Peyer's patch (tissue), 4 donors: ENCODE measurements around the gene FUS. TPM values are rescaled to one million over a fixed set of nuclear protein-coding genes. Genes with fewer than 3 reads are reported as not detected.

Experiments used
- DNase-seq, 3 donors: peaks; one replicate each; pipeline ENCODE4 v3.0.0-alpha.2; 2017 to 2019
- H3K27ac ChIP-seq, 4 donors: fragments of 200-600 bp; sonication (generic); one replicate each; pipeline ENCODE4 v1.5.1; 2016 to 2019
- H3K27me3 ChIP-seq, 2 donors: fragments of 200-600 bp; sonication (generic); one replicate each; pipeline ENCODE4 v1.5.1; 2019
- H3K36me3 ChIP-seq, 3 donors: fragments of 200-600 bp; sonication (generic); one replicate each; pipeline ENCODE4 v1.5.1; 2016 to 2019
- H3K4me1 ChIP-seq, 4 donors: fragments of 200-600 bp; sonication (generic); one replicate each; pipeline ENCODE4 v1.5.1; 2016 to 2019
- H3K4me3 ChIP-seq, 4 donors: fragments of 200-600 bp; sonication (generic); 1 replicate in 3 of 4; 2 replicates in 1 of 4; pipeline ENCODE4 v1.5.1; 2016 to 2019; ENCODE audit warnings: mild to moderate bottlenecking in 1 of 4
- H3K9me3 ChIP-seq, 4 donors: fragments of 200-600 bp; sonication (generic); one replicate each; pipeline ENCODE4 v1.5.1; 2016 to 2019; ENCODE audit warnings: mild to moderate bottlenecking in 1 of 4
- POLR2A ChIP-seq, 2 donors: fragments of 450-650 bp; IDR thresholded peaks; one replicate each; pipeline ENCODE4 v1.5.1; 2017; ENCODE audit warnings: antibody characterized with exemption in 2 of 2, mild to moderate bottlenecking in 2 of 2, moderate library complexity in 2 of 2
- total RNA-seq, 4 donors: library from RNA; depleted of rRNA; stranded (reverse); fragments of >200 nt; gene quantifications; one replicate each; pipeline ENCODE4 v1.1.0, GENCODE V29; 2016
- TF ChIP-seq, protein P1 (sequence below), 6 experiments: fragments of 450-650 bp in 4 of 6; fragments of 200-600 bp in 2 of 6; sonication (generic) in 1 of 6; IDR thresholded peaks; one replicate each; pipeline ENCODE4 v1.5.1; 2017 to 2019; ENCODE audit warnings: antibody characterized with exemption in 6 of 6, mild to moderate bottlenecking in 3 of 6, moderate library complexity in 1 of 6

FUS gene
- total RNA-seq, 4 donors from 2014 or later, result 69.7 to 173 (median 121) TPM

DNA sequence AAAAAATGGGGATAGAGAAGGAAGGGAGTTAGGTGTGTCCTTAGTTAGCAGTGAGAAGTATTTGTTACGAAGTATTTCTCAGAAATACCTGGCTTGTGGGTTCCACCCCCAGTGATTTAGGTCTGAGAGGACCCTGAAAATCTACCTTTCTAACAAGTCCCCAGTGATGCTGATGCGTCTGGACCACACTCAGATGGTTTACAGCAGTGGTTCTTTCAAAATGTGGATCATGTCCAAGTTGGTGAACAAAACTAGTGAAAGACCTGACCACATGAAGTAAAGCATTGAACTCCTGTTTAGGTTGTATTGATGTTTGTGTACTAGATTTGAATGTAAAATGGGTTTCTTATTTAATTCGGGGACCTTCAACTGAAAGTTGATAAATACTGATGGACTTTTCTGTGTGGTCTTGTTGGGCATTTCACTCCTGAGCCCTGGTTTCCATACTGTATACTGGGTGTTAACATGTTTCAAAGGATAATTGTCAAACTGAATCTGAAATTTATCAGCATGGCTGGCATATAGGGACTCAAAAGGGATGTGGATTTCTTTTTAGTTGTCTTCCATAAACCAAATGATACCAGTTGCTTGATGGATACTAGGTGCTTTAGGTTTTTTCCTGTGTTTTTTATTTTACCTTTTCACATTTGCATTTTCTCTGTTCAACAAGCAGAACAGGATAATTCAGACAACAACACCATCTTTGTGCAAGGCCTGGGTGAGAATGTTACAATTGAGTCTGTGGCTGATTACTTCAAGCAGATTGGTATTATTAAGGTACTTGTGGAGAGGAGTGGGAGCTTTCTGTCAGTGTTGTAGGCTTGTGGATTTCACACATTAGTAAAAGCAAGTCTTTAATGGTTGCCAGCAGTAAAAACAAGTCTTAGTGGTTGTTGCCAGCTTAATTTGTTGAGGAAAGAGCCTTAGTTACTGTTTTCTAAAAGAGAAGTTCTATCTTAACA lies 8.8 kb downstream of the FUS start:
- Histone ChIP-seq H3K36me3 (peaks cover 0 to 100% (median 4%) of the 10 kb centered on the region in 3 donors), H3K27ac (no peak overlapping the region), H3K9me3 (no peaks in the 10 kb centered on the region), H3K27me3 (no peaks in the 10 kb centered on the region), H3K4me1 (peaks cover 0 to 5% (median 0%) of the 10 kb centered on the region in 4 donors), H3K4me3 (no peak overlapping the region)
- TF ChIP-seq POLR2A (IDR thresholded peaks at IDR 0.05), result no peak
- TF ChIP-seq, protein P1, sequence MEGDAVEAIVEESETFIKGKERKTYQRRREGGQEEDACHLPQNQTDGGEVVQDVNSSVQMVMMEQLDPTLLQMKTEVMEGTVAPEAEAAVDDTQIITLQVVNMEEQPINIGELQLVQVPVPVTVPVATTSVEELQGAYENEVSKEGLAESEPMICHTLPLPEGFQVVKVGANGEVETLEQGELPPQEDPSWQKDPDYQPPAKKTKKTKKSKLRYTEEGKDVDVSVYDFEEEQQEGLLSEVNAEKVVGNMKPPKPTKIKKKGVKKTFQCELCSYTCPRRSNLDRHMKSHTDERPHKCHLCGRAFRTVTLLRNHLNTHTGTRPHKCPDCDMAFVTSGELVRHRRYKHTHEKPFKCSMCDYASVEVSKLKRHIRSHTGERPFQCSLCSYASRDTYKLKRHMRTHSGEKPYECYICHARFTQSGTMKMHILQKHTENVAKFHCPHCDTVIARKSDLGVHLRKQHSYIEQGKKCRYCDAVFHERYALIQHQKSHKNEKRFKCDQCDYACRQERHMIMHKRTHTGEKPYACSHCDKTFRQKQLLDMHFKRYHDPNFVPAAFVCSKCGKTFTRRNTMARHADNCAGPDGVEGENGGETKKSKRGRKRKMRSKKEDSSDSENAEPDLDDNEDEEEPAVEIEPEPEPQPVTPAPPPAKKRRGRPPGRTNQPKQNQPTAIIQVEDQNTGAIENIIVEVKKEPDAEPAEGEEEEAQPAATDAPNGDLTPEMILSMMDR (IDR thresholded peaks at IDR 0.05), result no peak
- no peak for DNase-seq

DNA sequence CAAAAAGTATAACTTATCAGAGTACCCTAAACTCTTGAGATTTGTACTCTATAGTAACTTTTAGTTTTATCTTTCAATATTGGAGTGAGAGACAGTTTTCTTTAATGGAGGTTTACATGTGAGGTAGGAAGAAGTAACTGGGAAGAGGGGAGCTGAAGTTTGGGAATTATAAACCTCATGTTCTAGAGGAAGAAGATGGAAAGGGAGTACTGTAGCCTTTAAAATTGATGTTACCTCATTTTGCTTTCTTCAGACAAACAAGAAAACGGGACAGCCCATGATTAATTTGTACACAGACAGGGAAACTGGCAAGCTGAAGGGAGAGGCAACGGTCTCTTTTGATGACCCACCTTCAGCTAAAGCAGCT lies 9.5 kb downstream of the FUS start:
- TF ChIP-seq POLR2A (IDR thresholded peaks at IDR 0.05), result no peak
- TF ChIP-seq, protein P1 (IDR thresholded peaks at IDR 0.05), result no peak
- no peak overlapping the region for H3K27ac ChIP-seq
- peaks cover 0 to 100% (median 4%) of the 10 kb centered on the region in 3 donors for H3K36me3 ChIP-seq
- no peaks in the 10 kb centered on the region for H3K9me3 ChIP-seq
- H3K27me3 ChIP-seq, result no peaks in the 10 kb centered on the region
- H3K4me1 ChIP-seq, result no peaks in the 10 kb centered on the region
- H3K4me3 ChIP-seq, result no peak overlapping the region
- no peak for DNase-seq

DNA sequence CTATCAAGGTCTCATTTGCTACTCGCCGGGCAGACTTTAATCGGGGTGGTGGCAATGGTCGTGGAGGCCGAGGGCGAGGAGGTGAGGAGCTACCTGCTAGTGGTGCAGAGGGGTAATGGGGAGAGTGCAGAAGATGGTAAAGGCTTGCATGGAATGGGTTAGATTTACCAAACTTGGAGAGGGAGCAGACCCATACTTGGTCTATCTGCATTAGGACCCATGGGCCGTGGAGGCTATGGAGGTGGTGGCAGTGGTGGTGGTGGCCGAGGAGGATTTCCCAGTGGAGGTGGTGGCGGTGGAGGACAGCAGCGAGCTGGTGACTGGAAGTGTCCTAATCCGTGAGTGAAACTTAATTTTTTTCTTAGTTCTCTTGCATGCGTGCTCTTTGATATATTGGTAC lies 10.1 kb downstream of the FUS start:
- no peak overlapping the region for H3K27ac ChIP-seq
- no peak for TF ChIP-seq POLR2A (IDR thresholded peaks at IDR 0.05)
- TF ChIP-seq, protein P1 (IDR thresholded peaks at IDR 0.05), result no peak
- peaks cover 0 to 100% (median 4%) of the 10 kb centered on the region in 3 donors for H3K36me3 ChIP-seq
- H3K27me3 ChIP-seq, result no peaks in the 10 kb centered on the region
- no peaks in the 10 kb centered on the region for H3K4me1 ChIP-seq
- DNase-seq, result no peak
- H3K9me3 ChIP-seq, result no peaks in the 10 kb centered on the region
- no peak overlapping the region for H3K4me3 ChIP-seq

DNA sequence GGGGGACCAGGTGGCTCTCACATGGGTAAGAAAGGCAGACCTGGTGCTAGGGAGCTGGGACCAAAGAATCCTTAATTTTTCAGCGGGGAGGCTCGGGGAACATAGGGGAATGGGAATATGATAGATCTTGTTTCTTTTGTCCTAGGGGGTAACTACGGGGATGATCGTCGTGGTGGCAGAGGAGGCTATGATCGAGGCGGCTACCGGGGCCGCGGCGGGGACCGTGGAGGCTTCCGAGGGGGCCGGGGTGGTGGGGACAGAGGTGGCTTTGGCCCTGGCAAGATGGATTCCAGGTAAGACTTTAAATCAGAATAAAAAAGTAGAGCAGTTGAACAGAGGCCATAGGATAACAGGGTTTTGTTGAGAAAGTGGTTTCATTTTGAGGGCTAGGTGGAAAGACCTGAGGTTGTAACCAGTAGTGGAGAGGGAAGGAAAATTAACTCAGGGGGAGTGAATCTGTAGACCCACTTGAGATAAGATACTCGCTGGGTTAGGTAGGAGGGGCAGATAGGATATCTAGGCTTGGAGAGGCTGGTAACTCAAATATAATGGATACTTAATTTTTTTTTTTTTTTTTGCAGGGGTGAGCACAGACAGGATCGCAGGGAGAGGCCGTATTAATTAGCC lies 11.0 kb downstream of the FUS start:
- no peaks in the 10 kb centered on the region for H3K9me3 ChIP-seq
- H3K27me3 ChIP-seq, result no peaks in the 10 kb centered on the region
- no peak overlapping the region for H3K27ac ChIP-seq
- TF ChIP-seq, protein P1 (IDR thresholded peaks at IDR 0.05), result no peak
- no peak for TF ChIP-seq POLR2A (IDR thresholded peaks at IDR 0.05)
- no peak overlapping the region for H3K4me3 ChIP-seq
- H3K4me1 ChIP-seq, result no peaks in the 10 kb centered on the region
- H3K36me3 ChIP-seq, result peaks cover 0 to 100% (median 4%) of the 10 kb centered on the region in 3 donors
- DNase-seq, result no peak

DNA sequence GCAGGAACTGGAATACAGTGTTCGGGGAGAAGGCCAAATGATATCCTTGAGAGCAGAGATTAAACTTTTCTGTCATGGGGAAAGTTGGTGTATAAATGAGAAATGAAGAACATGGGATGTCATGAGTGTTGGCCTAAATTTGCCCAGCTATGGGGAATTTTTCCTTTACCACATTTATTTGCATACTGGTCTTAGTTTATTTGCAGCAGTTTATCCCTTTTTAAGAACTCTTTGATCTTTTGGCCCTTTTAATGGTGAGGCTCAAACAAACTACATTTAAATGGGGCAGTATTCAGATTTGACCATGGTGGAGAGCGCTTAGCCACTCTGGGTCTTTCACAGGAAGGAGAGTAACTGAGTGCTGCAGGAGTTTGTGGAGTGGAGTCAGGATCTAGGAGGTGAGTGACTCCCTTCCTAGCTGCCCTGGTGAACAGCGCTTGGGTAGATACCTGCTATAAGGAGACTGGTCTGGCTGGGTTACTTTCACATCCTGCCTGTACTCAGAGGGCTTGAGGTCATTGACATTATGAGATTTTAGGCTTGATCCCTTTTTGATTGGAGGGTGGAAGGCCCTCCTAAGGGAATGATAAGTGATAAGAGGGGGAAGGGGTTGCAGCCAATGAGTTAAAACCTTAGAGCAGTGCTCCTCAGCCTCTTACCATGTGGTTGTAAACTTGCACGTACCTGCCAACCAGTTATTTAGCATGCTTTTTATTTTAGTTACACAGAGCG lies 11.9 kb downstream of the FUS start:
- H3K4me3 ChIP-seq, result no peak overlapping the region
- H3K9me3 ChIP-seq, result no peaks in the 10 kb centered on the region
- DNase-seq, result no peak
- TF ChIP-seq POLR2A (IDR thresholded peaks at IDR 0.05), result no peak
- TF ChIP-seq, protein P1 (IDR thresholded peaks at IDR 0.05), result no peak
- H3K27ac ChIP-seq, result no peak overlapping the region
- peaks cover 0 to 96% (median 4%) of the 10 kb centered on the region in 3 donors for H3K36me3 ChIP-seq
- no peaks in the 10 kb centered on the region for H3K4me1 ChIP-seq
- no peaks in the 10 kb centered on the region for H3K27me3 ChIP-seq
